Keratinocyte (primary cell): Measurements from ENCODE around the gene UBE2J2. TPM values are rescaled to one million over a fixed set of nuclear protein-coding genes. Genes with fewer than 3 reads are reported as not detected.

Experiments used
- DNase-seq: peaks from one replicate; pipeline ENCODE4 v3.0.0-alpha.2; 2011; ENCODE audit warnings: low read depth, missing footprints, low spot score
- FAIRE-seq: peaks from 2 replicates; lab custom pipeline; 2011; peaks lifted over from hg19 to GRCh38; lab: Jason Lieb, UNC
- H2AFZ ChIP-seq: 2 replicates; pipeline ENCODE4 v1.6.0; 2012; ENCODE audit warnings: low read length, control low read depth, inconsistent platforms; ENCODE audit not compliant: control insufficient read depth
- H3K27ac ChIP-seq: 2 replicates; pipeline ENCODE4 v1.5.1; 2011; ENCODE audit warnings: low read length; ENCODE audit not compliant: control insufficient read depth, insufficient read depth
- H3K27me3 ChIP-seq: 3 replicates; pipeline ENCODE4 v1.6.0; 2011; ENCODE audit warnings: low read length; ENCODE audit not compliant: control insufficient read depth, insufficient read depth; ENCODE audit errors: extremely low read depth
- H3K36me3 ChIP-seq, 2 experiments: 2 replicates in 1 of 2; 3 replicates in 1 of 2; pipeline ENCODE4 v1.5.1; 2011; ENCODE audit warnings: low read length in 2 of 2, mild to moderate bottlenecking in 1 of 2; ENCODE audit not compliant: control insufficient read depth in 2 of 2, insufficient read depth in 2 of 2; ENCODE audit errors: extremely low read depth in 1 of 2
- H3K4me1 ChIP-seq: 3 replicates; pipeline ENCODE4 v1.5.1; 2011; ENCODE audit warnings: low read length; ENCODE audit not compliant: control insufficient read depth, insufficient read depth; ENCODE audit errors: extremely low read depth
- H3K4me2 ChIP-seq: 3 replicates; pipeline ENCODE4 v1.6.0; 2011; ENCODE audit warnings: low read depth, low read length; ENCODE audit not compliant: control insufficient read depth, insufficient read depth; ENCODE audit errors: extremely low read depth
- H3K4me3 ChIP-seq, 3 experiments: fragments of 200-600 bp in 1 of 3; sonication (generic) in 1 of 3; 2 replicates in 2 of 3; 3 replicates in 1 of 3; pipeline ENCODE4 v1.5.1; 2011 to 2016; ENCODE audit warnings: low read length in 3 of 3, mild to moderate bottlenecking in 3 of 3, control low read depth in 2 of 3, inconsistent platforms in 1 of 3, low read depth in 1 of 3, mixed read lengths in 1 of 3, mixed run types in 1 of 3, moderate library complexity in 1 of 3; ENCODE audit not compliant: control insufficient read depth in 2 of 3, insufficient read depth in 2 of 3; ENCODE audit errors: extremely low read depth in 1 of 3
- H3K79me2 ChIP-seq: 2 replicates; pipeline ENCODE4 v1.6.0; 2012; ENCODE audit warnings: low read length; ENCODE audit not compliant: control insufficient read depth, insufficient read depth
- H3K9ac ChIP-seq: 3 replicates; pipeline ENCODE4 v1.6.0; 2011; ENCODE audit warnings: low read length; ENCODE audit not compliant: control insufficient read depth, insufficient read depth; ENCODE audit errors: extremely low read depth
- H3K9me1 ChIP-seq: 3 replicates; pipeline ENCODE4 v1.6.0; 2011; ENCODE audit warnings: low read length; ENCODE audit not compliant: control insufficient read depth, insufficient read depth; ENCODE audit errors: extremely low read depth
- H3K9me3 ChIP-seq: 2 replicates; pipeline ENCODE4 v1.5.1; 2012; ENCODE audit warnings: low read depth, low read length; ENCODE audit not compliant: control insufficient read depth
- H4K20me1 ChIP-seq: 3 replicates; pipeline ENCODE4 v1.6.0; 2011; ENCODE audit warnings: low read length; ENCODE audit not compliant: control insufficient read depth, insufficient read depth; ENCODE audit errors: extremely low read depth
- EZH2 ChIP-seq: IDR thresholded peaks from one replicate; pipeline ENCODE4 v1.6.1; 2012; ENCODE audit warnings: inconsistent platforms, mild to moderate bottlenecking, low read length, moderate library complexity
- dilution Hi-C: fragments of 300-500 bp; cut with MboI; formaldehyde crosslinking; loops from one replicate; pipeline ENCODE4 v1.7.0; 2020; ENCODE audit warnings: low sequenced_read_pairs; ENCODE audit not compliant: extremely low pct_ligation_motif_present
- polyA plus RNA-seq, 5 experiments: library from polyadenylated mRNA; depleted of rRNA in 3 of 5; stranded (reverse) in 3 of 5; stranded (forward) in 1 of 5; unstranded in 1 of 5; fragments of >200 nt; gene quantifications; 1 replicate in 1 of 5; 2 replicates in 3 of 5; 3 replicates in 1 of 5; pipeline versions ENCODE4 v1.2.1 to v1.2.3, GENCODE V29; 2011 to 2012; ENCODE audit warnings: missing spikeins in 2 of 5, low read depth in 1 of 5, low replicate concordance in 1 of 5
- TF ChIP-seq, protein P1 (sequence below), 3 experiments: IDR thresholded peaks in 1 of 3; conservative IDR thresholded peaks in 1 of 3; optimal IDR thresholded peaks in 1 of 3; 2 replicates in 2 of 3; 3 replicates in 1 of 3; pipeline versions ENCODE3 to v1.5.1; 2011; ENCODE audit warnings: low read length in 3 of 3, mild to moderate bottlenecking in 3 of 3, moderate library complexity in 2 of 3, control low read depth in 1 of 3, inconsistent platforms in 1 of 3; ENCODE audit not compliant: insufficient read depth in 2 of 3; ENCODE audit errors: extremely low read depth in 1 of 3

The UBE2J2 gene
- polyA plus RNA-seq, 1 donor (not counting 4 experiments of a cell fraction or from before 2014, with no cell fraction given): 27.0 TPM

DNA sequence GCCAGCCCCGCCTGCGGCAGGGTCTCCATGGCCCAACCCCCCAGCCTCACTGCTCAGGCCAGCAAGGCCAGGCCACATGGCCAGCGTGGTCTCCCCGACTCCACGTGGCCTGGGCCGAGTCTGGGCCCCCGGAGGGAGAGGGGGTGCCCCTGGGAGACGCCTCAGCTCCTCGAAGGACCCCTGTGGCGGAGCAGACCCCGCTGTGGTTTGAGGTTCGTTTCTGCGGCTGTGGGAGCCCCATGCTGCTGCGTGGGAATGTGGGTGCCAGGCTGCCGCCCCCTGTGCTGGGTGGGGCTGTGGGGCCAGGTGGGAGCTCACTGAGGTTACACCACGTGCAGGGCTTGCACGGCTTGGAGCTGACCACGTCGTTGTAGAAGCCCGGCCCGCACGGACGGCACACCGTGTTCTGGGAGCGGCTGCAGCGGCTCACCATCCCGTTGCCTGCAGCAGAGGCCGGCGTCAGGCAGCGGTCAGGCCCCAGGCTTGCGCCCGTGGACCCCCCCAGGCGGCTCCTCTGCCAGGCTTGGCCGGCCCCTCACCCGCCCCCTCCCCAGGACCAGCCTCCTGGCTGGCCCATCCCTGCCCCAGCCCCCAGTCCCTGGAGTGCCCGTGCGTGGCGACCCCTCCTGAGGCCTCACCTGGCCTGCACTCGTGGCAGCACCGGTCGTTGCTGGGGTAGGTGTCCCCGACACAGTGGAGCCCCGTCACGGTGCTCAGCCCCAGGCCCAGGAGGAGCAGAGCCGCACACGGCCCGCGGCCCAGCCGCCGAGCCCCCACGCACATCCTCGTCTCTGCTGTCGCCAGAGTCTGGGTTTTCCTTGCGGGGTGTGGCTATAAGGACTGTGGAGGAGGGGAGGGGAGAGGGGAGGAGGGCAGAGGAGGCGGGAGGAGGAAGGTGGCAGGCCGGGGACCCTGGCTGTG is 60.0 kb downstream of the UBE2J2 start, which contains the start of gene TNFRSF4:
Gene TNFRSF4, minus strand, starts transcription at position 809 of the 921 bp plus-strand sequence. Its CDS starts 26 bp downstream, at position 783.
- dilution Hi-C loops: no loop called here
- Histone ChIP-seq H3K4me2 (no peak within 1 kb of the TSS), H2AFZ (no peak within 1 kb of the TSS), H3K9me1 (peaks cover 2% of the 10 kb centered on the region), H3K79me2 (no peaks in the 10 kb centered on the region), H3K9me3 (no peaks in the 10 kb centered on the region), H3K9ac (no peak within 1 kb of the TSS), H3K36me3 (peaks cover 10 to 12% of the 10 kb centered on the region in 2 experiments), H4K20me1 (no peaks in the 10 kb centered on the region), H3K4me3 (no peak within 1 kb of the TSS), H3K27me3 (no peaks in the 10 kb centered on the region), H3K27ac (no peak within 1 kb of the TSS), H3K4me1 (peaks cover 8% of the 10 kb centered on the region)
- TF ChIP-seq EZH2: no peak
- TF ChIP-seq, protein P1, sequence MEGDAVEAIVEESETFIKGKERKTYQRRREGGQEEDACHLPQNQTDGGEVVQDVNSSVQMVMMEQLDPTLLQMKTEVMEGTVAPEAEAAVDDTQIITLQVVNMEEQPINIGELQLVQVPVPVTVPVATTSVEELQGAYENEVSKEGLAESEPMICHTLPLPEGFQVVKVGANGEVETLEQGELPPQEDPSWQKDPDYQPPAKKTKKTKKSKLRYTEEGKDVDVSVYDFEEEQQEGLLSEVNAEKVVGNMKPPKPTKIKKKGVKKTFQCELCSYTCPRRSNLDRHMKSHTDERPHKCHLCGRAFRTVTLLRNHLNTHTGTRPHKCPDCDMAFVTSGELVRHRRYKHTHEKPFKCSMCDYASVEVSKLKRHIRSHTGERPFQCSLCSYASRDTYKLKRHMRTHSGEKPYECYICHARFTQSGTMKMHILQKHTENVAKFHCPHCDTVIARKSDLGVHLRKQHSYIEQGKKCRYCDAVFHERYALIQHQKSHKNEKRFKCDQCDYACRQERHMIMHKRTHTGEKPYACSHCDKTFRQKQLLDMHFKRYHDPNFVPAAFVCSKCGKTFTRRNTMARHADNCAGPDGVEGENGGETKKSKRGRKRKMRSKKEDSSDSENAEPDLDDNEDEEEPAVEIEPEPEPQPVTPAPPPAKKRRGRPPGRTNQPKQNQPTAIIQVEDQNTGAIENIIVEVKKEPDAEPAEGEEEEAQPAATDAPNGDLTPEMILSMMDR (optimal IDR thresholded peaks at IDR 0.05 in 1 of 3, IDR thresholded peaks at IDR 0.05 in 1 of 3, conservative IDR thresholded peaks at IDR 0.05 in 1 of 3; ENCODE audit: extremely low read depth in 1 of 3, insufficient read depth in 2 of 3, low read length in 3 of 3): no peak
- no peak for DNase-seq
- FAIRE-seq: no peak

DNA sequence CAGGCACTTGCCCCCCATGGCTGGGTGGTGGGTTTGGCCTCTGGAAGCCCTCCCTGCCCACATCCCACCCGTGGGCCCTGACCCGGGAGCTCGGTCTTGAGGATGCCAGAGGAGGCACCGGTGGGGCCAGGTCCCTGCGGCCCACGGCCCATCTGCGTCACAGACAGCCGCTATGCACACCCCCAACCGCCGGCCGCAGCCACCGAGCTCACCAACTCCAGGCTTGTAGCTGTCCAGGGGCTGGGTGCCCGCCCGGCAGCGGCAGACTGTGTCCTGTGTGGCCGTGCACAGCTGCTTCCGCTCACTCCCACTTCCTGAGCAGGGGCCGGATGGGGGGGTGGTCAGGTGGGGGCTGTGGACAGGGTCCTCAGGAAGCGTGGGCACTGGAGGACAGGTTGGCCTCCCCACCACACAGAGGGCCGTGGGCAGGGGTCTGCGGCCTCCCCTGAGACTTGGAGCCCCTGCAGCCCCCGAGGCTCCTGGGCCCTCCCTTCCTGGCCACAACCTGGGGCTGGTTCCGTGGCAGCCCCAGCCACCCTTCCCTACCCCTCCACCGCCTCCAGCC is 60.8 kb downstream of the UBE2J2 start:
- no peak overlapping the region for H3K27ac ChIP-seq
- FAIRE-seq (no peak), DNase-seq (no peak)
- H3K4me1 ChIP-seq: peaks cover 4% of the 10 kb centered on the region
- H3K4me3 ChIP-seq: no peak overlapping the region
- dilution Hi-C loops: no loop called here
- H4K20me1 ChIP-seq: no peaks in the 10 kb centered on the region
- peaks cover 2% of the 10 kb centered on the region for H3K9me1 ChIP-seq
- H3K36me3 ChIP-seq: peaks cover 5% of the 10 kb centered on the region in 2 experiments
- no peak for TF ChIP-seq EZH2
- TF ChIP-seq, protein P1 (optimal IDR thresholded peaks at IDR 0.05 in 1 of 3, IDR thresholded peaks at IDR 0.05 in 1 of 3, conservative IDR thresholded peaks at IDR 0.05 in 1 of 3; ENCODE audit: extremely low read depth in 1 of 3, insufficient read depth in 2 of 3, low read length in 3 of 3): no peak
- H3K27me3 ChIP-seq: no peaks in the 10 kb centered on the region
- no peaks in the 10 kb centered on the region for H3K9me3 ChIP-seq
- no peaks in the 10 kb centered on the region for H3K79me2 ChIP-seq
- no peak overlapping the region for H2AFZ ChIP-seq
- H3K4me2 ChIP-seq: no peak overlapping the region
- no peak overlapping the region for H3K9ac ChIP-seq
